ENCODE measurements around the gene ANKS1B.
A peak's percentile ranks its signal among the peaks of the same experiment; 100 is the strongest.

The ANKS1B gene

GRCh38 chr12:98752726-98753125 is 1232.0 kb downstream of the ANKS1B start:
- no peak for DNase-seq (ENCODE audit: low read depth)
- no peak overlapping the region for H3K4me3 ChIP-seq (ENCODE audit: low read depth, low read length)
- no peak for TF ChIP-seq CTCF (IDR thresholded peaks at IDR 0.05; ENCODE audit: insufficient read depth, low read depth, low read length, missing control alignments)

- DNase-seq (ENCODE audit: low read depth), result no peak
- TF ChIP-seq CTCF (IDR thresholded peaks at IDR 0.05; ENCODE audit: insufficient read depth, low read depth, low read length, missing control alignments), result no peak
- H3K4me3 ChIP-seq (ENCODE audit: low read depth, low read length), result no peak overlapping the region
These were observed 1233.1 kb downstream of the ANKS1B start for GRCh38 chr12:98751580-98752115.

GRCh38 chr12:98750511-98750910 is 1234.2 kb downstream of the ANKS1B start:
- DNase-seq (ENCODE audit: low read depth), result no peak
- H3K4me3 ChIP-seq (ENCODE audit: low read depth, low read length), result no peak overlapping the region
- TF ChIP-seq CTCF (IDR thresholded peaks at IDR 0.05; ENCODE audit: insufficient read depth, low read depth, low read length, missing control alignments), result no peak

DNA sequence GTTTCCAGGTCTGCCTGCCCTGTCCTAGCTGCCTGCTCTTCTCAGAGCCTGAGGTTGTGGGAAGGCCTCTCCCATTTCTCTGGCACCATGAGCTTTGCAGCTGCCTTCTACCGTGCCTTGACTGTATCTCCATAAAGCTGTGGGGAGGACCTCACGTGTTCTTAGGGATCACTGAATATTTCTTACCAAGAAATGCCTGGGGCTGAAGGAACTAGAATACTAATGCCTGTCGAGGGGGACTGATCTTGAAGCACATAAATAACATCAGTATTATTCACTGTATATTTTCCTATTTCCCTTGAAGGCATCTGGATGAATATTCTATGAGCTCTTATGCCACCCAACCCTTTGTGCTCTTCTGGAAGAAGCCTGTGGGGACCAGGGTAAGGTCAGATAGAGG is 1236.3 kb downstream of the ANKS1B start:
- no peak for DNase-seq (ENCODE audit: low read depth)
- no peak overlapping the region for H3K4me3 ChIP-seq (ENCODE audit: low read depth, low read length)
- TF ChIP-seq CTCF (IDR thresholded peaks at IDR 0.05; ENCODE audit: insufficient read depth, low read depth, low read length, missing control alignments), result no peak

DNA sequence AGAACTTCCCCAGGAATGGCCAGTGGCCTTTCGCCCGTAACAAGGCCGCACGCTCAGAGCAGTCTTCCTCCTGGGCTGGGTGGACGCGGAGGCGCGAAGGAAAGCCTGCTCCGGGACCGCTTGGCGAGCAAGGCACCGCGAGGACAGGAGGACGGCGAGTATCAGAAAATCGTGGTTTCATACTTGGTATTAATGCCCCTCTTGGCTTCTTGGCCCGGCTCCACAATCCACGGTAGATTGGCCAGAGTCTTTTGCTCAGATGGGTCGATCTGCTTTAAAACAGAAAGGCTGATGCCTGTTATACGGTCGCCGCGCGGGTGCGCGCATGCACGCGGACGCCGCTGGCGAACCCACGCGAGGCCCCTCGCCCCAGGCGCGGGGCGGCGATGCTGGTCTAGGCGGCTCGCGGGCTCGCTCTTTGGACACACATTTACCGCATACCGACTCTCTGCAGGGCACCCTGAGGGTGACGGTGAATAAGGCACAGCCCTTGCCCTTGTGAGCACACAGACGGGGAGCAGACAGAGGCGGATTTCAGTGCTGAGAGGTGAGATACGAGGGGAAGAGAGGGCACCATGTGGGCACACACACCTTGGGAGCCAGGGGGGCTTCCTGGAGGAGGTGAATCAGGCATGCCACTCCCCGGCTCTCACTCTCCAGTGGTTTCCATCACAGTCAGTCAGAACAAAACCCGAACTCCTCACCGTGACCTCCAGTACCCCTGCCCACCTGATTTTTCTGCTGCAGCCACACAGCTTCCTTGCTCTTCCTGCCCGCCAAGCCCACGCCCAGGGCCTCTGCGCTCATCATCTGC is 1239.0 kb downstream of the ANKS1B start:
- H3K4me3 ChIP-seq (ENCODE audit: low read depth, low read length), result peak overlapping the region; percentile 64
- no peak for TF ChIP-seq CTCF (IDR thresholded peaks at IDR 0.05; ENCODE audit: insufficient read depth, low read depth, low read length, missing control alignments)

GRCh38 chr12:98744680-98745079 is 1240.1 kb downstream of the ANKS1B start:
- no peak for TF ChIP-seq CTCF (IDR thresholded peaks at IDR 0.05; ENCODE audit: insufficient read depth, low read depth, low read length, missing control alignments)
- DNase-seq (ENCODE audit: low read depth), result no peak
- no peak overlapping the region for H3K4me3 ChIP-seq (ENCODE audit: low read depth, low read length)

More for the DNA sequence above, 1239.0 kb downstream of the ANKS1B start:
- DNase-seq (ENCODE audit: low read depth), result peak; percentile 9

Measured in GM12865 (cell line).